Kidney epithelial cell (primary cell): ENCODE results near the gene SLC25A48. TPM values are rescaled to one million over a fixed set of nuclear protein-coding genes. Genes with fewer than 3 reads are reported as not detected.
A peak's percentile ranks its signal among the peaks of the same experiment; 100 is the strongest.

ENCODE experiments used
- DNase-seq: peaks from one replicate; pipeline ENCODE4 v3.0.0-alpha.2; 2010; ENCODE audit warnings: low read depth
- H3K27me3 ChIP-seq: 2 replicates; pipeline ENCODE4 v1.6.0; 2011; ENCODE audit warnings: low read length; ENCODE audit not compliant: control insufficient read depth, insufficient read depth
- H3K36me3 ChIP-seq: 2 replicates; pipeline ENCODE4 v1.5.1; 2011; ENCODE audit warnings: low read length; ENCODE audit not compliant: control insufficient read depth, insufficient read depth
- H3K4me3 ChIP-seq: 2 replicates; pipeline ENCODE4 v1.5.1; 2011; ENCODE audit warnings: low read depth, mild to moderate bottlenecking, control low read depth, low read length
- total RNA-seq: library from RNA; depleted of rRNA; stranded (reverse); fragments of >200 nt; gene quantifications from 2 replicates; pipeline ENCODE4 v1.2.3, GENCODE V29; 2015
- TF ChIP-seq, protein P1 (sequence below): IDR thresholded peaks from 2 replicates; pipeline ENCODE4 v1.5.1; 2011; ENCODE audit warnings: mild to moderate bottlenecking, moderate library complexity, low read length, control low read depth, inconsistent platforms; ENCODE audit not compliant: insufficient read depth, poor library complexity, severe bottlenecking

Gene SLC25A48
- total RNA-seq, 1 donor from 2014 or later = not detected

DNA sequence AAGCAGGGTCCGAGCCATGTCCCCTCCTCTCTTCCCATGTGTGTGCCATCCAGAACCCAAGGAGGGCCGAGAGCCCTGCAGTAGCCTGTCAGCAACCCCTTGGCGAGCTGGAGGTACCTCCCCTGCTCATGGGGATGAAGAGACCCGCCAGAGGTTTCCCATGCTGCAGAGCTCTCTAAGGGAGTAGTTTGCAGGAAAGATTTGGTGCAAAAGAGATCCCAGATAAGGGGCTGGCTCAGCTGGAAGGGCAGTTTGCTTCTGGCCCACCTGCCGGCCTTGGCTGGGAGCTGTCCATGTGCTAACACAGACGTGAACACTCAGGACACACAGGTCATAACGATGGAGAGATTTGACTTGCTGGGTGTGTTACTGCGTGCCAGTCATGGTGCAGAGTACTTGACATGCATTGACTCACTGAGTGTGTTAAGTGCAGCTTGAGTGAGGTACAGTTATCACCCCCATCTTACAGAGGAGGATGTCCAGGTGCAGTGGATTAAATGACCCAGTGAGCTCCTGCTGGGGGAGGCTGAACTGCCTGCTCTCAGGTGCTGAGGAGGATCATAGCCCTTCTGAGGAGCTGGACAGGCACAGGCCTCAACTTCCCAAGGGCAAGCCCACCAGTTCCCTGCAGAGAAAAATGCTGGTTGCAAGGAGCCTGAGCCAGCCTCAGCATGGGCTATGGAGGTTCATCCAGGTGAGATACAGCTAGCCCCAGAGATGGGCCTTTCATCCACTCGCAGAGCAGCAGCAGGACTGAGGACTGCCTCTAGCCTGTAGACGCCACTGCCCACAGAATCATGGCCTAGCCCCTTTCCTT lies 6.3 kb upstream of the SLC25A48 start:
- Histone ChIP-seq H3K27me3 (peaks cover 46% of the 10 kb centered on the region), H3K4me3 (no peak overlapping the region), H3K36me3 (no peaks in the 10 kb centered on the region)
- DNase-seq = no peak
- TF ChIP-seq, protein P1, sequence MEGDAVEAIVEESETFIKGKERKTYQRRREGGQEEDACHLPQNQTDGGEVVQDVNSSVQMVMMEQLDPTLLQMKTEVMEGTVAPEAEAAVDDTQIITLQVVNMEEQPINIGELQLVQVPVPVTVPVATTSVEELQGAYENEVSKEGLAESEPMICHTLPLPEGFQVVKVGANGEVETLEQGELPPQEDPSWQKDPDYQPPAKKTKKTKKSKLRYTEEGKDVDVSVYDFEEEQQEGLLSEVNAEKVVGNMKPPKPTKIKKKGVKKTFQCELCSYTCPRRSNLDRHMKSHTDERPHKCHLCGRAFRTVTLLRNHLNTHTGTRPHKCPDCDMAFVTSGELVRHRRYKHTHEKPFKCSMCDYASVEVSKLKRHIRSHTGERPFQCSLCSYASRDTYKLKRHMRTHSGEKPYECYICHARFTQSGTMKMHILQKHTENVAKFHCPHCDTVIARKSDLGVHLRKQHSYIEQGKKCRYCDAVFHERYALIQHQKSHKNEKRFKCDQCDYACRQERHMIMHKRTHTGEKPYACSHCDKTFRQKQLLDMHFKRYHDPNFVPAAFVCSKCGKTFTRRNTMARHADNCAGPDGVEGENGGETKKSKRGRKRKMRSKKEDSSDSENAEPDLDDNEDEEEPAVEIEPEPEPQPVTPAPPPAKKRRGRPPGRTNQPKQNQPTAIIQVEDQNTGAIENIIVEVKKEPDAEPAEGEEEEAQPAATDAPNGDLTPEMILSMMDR = no peak

GRCh38 chr5:135828782-135829127 lies 5.7 kb upstream of the SLC25A48 start:
- Histone ChIP-seq H3K4me3 (no peak overlapping the region), H3K27me3 (peaks cover 52% of the 10 kb centered on the region), H3K36me3 (no peaks in the 10 kb centered on the region)
- no peak for DNase-seq
- TF ChIP-seq, protein P1 = no peak

- TF ChIP-seq, protein P1 = no peak
- no peaks in the 10 kb centered on the region for H3K36me3 ChIP-seq
- no peak overlapping the region for H3K4me3 ChIP-seq
These were observed 5.3 kb upstream of the SLC25A48 start for GRCh38 chr5:135829179-135829578.

DNA sequence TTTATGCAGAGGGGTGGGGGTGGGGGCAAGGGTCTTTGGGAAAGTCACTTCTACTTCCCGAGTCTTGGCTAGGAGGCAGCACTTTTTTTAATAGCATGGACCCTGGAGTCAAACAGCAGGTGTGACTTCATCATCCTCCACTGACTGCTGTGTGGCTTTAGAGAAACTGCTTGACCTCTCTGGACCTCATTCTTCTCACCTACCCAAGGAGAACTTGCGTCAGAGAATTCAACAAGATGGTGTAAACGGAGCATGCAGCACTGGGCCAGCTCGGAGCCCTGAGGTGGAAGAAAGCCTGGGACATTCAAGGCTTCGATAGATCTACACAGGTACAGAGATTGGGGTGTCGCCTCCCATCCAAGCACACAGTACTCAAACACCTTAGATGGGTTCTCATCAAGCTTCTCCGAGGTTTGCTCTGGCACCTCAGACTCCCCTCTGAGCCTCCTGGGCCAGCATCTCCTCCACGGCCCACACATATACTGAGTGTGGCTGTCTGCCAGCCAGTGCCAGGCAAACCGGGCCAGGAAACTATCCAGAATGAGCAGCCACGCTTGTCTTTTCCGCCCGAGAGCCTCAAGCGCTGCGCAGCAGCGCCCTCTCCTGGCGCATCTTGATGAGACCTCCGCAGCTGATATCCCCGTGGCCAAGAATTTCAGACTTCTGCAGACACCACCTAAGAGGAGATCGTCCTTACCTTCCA lies 4.6 kb upstream of the SLC25A48 start:
- H3K4me3 ChIP-seq = no peak overlapping the region
- peak; percentile 4 for DNase-seq
- H3K27me3 ChIP-seq = peaks cover 62% of the 10 kb centered on the region
- H3K36me3 ChIP-seq = no peaks in the 10 kb centered on the region
- TF ChIP-seq, protein P1 = peak; percentile 94

More at GRCh38 chr5:135829179-135829578, 5.3 kb upstream of the SLC25A48 start:
- H3K27me3 ChIP-seq = peaks cover 56% of the 10 kb centered on the region
- no peak for DNase-seq

DNA sequence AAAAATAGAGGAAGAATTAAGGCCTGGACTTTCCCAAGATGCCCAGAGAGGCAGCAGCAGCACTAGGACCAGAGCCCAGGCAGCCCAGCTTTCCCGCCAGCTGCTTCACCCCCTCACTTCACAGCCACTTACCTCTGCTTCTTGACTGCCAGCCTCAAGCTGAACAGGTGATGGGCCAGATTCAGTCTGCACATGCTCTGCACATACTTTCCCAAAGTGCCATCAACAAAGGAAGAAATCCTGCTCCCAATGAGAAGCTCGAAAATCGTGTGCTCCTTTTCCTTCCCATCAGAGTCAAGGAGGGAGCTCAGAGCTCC lies 4.1 kb upstream of the SLC25A48 start:
- Histone ChIP-seq H3K4me3 (no peak overlapping the region), H3K27me3 (peaks cover 67% of the 10 kb centered on the region), H3K36me3 (no peaks in the 10 kb centered on the region)
- TF ChIP-seq, protein P1 = no peak
- no peak for DNase-seq
